IPS-NIHi7 (cell line): Measurements from ENCODE around the gene PDZD2.

Experiments used
- DNase-seq: peaks from one replicate; pipeline ENCODE4 v3.0.0; 2012; ENCODE audit warnings: mixed read lengths; ENCODE audit errors: extremely low spot score

Gene PDZD2

GRCh38 chr5:31824869-31825517 is 186.1 kb downstream of the PDZD2 start:
- no peak for DNase-seq

- DNase-seq, result peak; percentile 61
Measured at GRCh38 chr5:31825518-31826068, 186.7 kb downstream of the PDZD2 start.

DNA sequence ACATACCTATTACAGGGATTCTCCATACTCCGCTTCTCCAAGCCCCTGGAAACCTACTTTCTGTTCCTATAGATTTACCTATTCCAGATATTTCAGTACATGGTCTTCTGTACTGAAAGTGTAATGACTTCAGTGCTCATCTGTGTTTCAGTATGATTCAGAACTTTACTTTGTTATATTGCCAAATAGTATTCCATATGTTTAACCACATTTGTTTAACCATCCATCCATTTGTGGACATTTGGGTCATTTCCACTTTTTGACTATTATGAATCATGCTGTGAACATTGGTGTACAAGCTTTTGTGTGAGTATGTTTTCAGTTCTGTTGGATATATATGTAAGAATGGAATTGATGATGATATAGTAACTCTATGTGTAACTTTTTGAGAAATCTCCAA is 188.9 kb downstream of the PDZD2 start:
- DNase-seq, result no peak

GRCh38 chr5:31832966-31833365 is 194.0 kb downstream of the PDZD2 start:
- DNase-seq, result no peak

GRCh38 chr5:31833710-31834109 is 194.8 kb downstream of the PDZD2 start:
- DNase-seq, result no peak

- no peak for DNase-seq
Measured at GRCh38 chr5:31844622-31845345, 205.9 kb downstream of the PDZD2 start.

DNA sequence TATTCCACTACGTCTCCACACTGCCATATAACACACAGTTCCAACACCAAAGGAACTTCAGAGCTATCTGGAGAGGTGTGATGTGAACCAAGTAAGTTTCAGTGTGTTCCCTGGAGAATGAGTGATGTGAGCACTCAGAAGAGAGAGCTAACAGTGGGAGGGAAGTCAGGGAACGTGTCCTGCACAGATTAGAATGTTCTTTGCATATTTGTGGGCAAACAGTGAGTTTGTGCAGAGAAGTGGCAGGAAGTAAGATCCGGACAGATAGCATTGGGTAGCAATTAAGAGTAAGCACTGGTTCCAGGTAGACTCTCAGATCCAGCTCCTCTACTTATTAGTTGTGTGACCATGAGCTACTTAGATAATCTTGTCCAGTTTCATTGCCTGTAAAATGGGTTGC is 206.4 kb downstream of the PDZD2 start:
- DNase-seq, result no peak

DNA sequence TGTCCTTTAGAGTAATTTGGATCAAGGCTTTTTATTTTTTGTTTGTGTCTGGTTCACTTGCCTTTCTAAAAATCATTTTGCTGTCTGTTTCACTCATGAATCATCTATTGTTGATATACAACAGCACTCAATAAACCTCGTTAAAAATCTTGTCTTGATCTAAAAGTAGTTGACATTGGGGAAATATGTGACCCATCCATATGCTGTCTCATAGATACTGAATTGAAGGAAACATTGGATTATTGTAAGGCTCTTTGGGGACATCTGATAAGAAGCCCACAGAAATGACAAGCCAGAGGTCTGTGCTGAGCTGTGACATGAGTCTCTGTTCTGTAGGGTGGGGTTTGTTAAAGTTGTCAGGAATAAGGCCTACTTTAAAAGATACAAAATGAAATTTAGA is 208.0 kb downstream of the PDZD2 start:
- no peak for DNase-seq

GRCh38 chr5:31847354-31847753 is 208.4 kb downstream of the PDZD2 start:
- no peak for DNase-seq

- no peak for DNase-seq
Measured at GRCh38 chr5:31850981-31851689, 212.2 kb downstream of the PDZD2 start.

DNA sequence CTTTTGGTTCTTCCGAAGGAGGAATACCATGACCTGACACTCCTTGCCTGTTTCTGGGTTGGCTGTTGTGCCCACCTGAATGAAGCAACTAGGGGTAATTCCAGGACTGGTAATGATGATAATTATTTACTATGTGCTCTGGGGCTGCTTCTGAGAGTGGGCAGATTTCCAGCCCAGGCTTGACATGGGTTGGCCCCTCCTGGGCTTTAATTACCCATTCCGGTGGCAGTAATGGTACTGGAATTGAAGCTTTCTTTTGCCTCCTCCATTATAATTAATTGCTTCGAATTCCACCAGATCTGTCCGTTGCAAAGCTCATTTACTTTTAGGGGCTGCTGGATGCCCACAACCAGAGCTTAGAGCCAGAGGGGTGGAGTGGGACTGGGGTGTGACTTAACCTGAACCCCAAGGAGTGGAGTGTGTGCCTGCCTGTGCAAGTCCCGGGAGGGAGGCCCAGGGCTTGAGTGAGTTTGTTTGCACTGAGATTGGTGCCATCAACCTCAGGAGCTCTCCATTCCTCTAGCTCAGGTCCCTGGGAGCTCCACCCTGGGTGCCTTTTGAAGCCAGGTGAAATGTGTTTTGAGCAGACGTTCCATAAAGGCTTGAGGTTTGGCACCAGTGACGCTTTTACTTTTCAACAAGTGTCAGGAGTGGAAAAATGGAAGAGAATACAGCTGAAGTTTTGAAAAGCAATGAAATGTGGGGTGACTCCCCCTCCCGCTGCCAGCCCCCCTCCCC is 214.6 kb downstream of the PDZD2 start:
- peak; percentile 50 for DNase-seq

GRCh38 chr5:31854181-31855133 is 215.5 kb downstream of the PDZD2 start:
- peak; percentile 81 for DNase-seq

DNA sequence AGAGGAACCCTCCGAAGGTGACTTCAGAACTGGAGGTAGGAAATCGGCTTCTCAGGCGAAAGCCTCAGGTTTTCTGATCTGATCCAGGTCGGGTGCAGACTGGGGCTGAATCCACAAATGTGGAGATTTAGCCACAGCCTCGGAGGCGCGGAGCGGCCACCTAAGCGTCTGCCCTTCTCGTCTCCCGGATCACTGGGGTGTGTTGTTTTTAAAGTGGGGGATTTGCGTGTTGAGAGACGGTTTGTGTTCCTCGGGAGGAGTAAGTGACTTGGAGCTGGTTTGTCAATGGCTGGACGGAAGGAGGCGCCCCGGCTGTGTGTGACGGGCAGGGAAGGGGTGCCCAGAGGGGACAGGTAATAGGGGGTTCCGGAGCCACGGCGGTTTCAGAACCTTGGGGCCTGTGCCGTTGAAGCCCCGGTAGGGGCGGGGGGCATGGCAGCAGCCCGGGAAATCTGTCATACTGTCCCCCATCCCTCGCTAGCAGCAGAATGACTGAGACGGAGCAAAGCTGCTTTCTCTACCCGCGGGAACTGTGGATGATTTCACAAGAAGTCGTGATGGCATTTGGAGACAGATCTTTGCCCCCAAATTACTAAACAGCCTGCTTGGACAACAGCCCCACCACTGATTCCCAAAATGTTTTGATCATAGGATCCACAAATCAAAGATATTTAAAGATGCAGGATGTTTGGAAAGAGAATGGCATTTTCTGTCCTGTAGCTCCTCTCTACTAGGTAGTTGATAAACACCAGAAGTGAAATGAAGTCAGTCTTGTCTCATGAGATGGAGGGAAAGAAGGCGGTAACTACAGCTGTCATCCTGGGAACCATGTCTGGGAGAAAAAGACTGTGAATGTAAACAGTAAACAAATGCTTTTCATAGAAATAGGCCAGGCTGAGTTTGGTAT is 216.5 kb downstream of the PDZD2 start:
- DNase-seq, result peak; percentile 58

DNA sequence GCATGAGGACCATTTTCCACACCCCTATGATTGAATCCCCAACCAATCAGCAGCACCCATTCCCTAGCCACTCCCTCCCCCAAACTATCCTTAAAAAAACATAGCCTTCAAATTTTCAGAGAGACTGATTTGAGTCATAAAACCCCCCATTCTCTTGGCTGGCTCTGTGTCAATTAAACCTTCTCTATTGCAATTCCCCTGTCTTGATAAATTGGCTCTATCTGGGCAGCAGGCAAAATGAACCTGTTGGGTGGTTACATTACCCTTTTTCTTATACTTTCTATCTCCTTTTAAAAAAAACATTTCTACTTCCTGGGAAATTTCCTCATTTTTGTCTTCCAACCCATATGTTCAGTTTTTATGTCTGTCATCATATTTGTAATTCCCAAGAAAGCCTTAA is 220.2 kb downstream of the PDZD2 start:
- DNase-seq, result no peak

DNA sequence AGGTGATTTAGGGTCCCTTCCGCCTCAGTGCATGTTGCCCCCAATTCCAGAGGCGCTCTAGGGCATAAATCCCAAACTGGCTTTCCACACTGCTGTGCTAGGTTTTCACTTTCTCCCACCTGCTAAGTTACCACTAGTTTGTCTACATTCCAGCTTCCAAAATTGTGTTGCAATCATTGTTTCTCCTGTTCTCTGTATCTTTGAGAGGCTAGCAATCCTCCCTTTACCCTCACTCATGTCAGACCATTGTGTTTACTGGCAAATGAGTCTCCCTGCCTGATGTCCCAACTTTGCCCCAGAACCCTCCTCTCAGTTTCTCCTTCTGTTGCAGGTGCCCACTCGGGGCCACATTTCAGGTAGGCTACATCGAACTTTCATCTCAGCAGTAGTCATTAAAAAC is 221.3 kb downstream of the PDZD2 start:
- DNase-seq, result no peak

- no peak for DNase-seq
Measured at GRCh38 chr5:31860726-31861433, 221.9 kb downstream of the PDZD2 start.

GRCh38 chr5:31861601-31862000 is 222.7 kb downstream of the PDZD2 start:
- DNase-seq, result no peak

GRCh38 chr5:31863991-31864411 is 225.1 kb downstream of the PDZD2 start:
- no peak for DNase-seq

- DNase-seq, result no peak
Measured at GRCh38 chr5:31866166-31866565, 227.2 kb downstream of the PDZD2 start.
